GM19240 (cell line): Measurements from ENCODE around the gene ITPRIPL1.

Experiments used
- DNase-seq: peaks from one replicate; pipeline ENCODE4 v3.0.0; 2011; ENCODE audit warnings: low spot score; ENCODE audit not compliant: insufficient read length

Gene ITPRIPL1

GRCh38 chr2:96356889-96357288, 31.8 kb downstream of the ITPRIPL1 start:
- DNase-seq = no peak

GRCh38 chr2:96359310-96359709, 34.2 kb downstream of the ITPRIPL1 start:
- DNase-seq = no peak

- no peak for DNase-seq
Observed at GRCh38 chr2:96359866-96360265, 34.7 kb downstream of the ITPRIPL1 start.

GRCh38 chr2:96361751-96362150, 36.6 kb downstream of the ITPRIPL1 start:
- no peak for DNase-seq

- DNase-seq = no peak
Observed at GRCh38 chr2:96369186-96369585, 44.1 kb downstream of the ITPRIPL1 start.

- DNase-seq = no peak
Observed at GRCh38 chr2:96374211-96374951, 49.3 kb downstream of the ITPRIPL1 start.
